AG04449 (cell line): ENCODE measurements around the gene KIF13A.

ENCODE experiments used
- CTCF ChIA-PET: fragments of 350-600 bp; formaldehyde crosslinking; extraction: SDS; loops from one replicate; lab custom pipeline; 2021; ENCODE audit warnings: antibody characterized with exemption; lab: Yijun Ruan, JAX
- POLR2A ChIA-PET: fragments of 400-600, 350-600 bp; formaldehyde crosslinking; extraction: SDS; loops from one replicate; lab custom pipeline; 2020; ENCODE audit warnings: antibody characterized with exemption, inconsistent platforms; lab: Yijun Ruan, JAX
- DNase-seq: peaks from one replicate; pipeline ENCODE4 v3.0.0-alpha.2; 2010; ENCODE audit warnings: low read depth, low spot score
- H3K4me3 ChIP-seq: 2 replicates; pipeline ENCODE4 v1.5.1; 2011; ENCODE audit warnings: low read depth, mild to moderate bottlenecking, control low read depth, low read length
- CTCF ChIP-seq: IDR thresholded peaks from one replicate; pipeline ENCODE4 v1.5.1; 2011; ENCODE audit warnings: mild to moderate bottlenecking, moderate library complexity, low read length, control low read depth, inconsistent platforms; ENCODE audit not compliant: insufficient read depth; ENCODE audit errors: missing control alignments

The KIF13A gene

GRCh38 chr6:17785094-17785787, 202.2 kb downstream of the KIF13A start:
- CTCF ChIA-PET, result interaction anchor here (0.9 to 1.2 kb wide), 3 partner anchors 10 to 20 kb away, joined by 3 to 4 read pairs (median 3); no protein-coding TSS in a partner anchor
- POLR2A ChIA-PET, result no interaction called here
- no peak overlapping the region for H3K4me3 ChIP-seq
- no peak for DNase-seq
- TF ChIP-seq CTCF, result no peak

GRCh38 chr6:17780061-17780460, 207.4 kb downstream of the KIF13A start:
- no peak for DNase-seq
- CTCF ChIA-PET, result interaction anchor here (1.0 to 2.4 kb wide), 2 partner anchors 24 to 35 kb away, joined by 3 to 18 read pairs; no protein-coding TSS in a partner anchor
- POLR2A ChIA-PET, result no interaction called here
- TF ChIP-seq CTCF, result no peak
- H3K4me3 ChIP-seq, result no peak overlapping the region

- H3K4me3 ChIP-seq, result no peak overlapping the region
- POLR2A ChIA-PET, result no interaction called here
- DNase-seq, result no peak
- no peak for TF ChIP-seq CTCF
- CTCF ChIA-PET, result no interaction called here
These were observed 215.8 kb downstream of the KIF13A start for GRCh38 chr6:17771609-17772008.

- DNase-seq, result no peak
- no peak for TF ChIP-seq CTCF
- ChIA-PET POLR2A (no interaction called here), CTCF (interaction anchor here (1.5 kb wide), 1 partner anchor 11 kb away, joined by 3 read pairs; no protein-coding TSS in a partner anchor)
- no peak overlapping the region for H3K4me3 ChIP-seq
These were observed 218.6 kb downstream of the KIF13A start for GRCh38 chr6:17768881-17769280.

GRCh38 chr6:17768388-17768787, 219.0 kb downstream of the KIF13A start:
- POLR2A ChIA-PET, result no interaction called here
- no peak overlapping the region for H3K4me3 ChIP-seq
- CTCF ChIA-PET, result interaction anchor here (1.5 kb wide), 1 partner anchor 10 kb away, joined by 3 read pairs; no protein-coding TSS in a partner anchor
- DNase-seq, result no peak
- no peak for TF ChIP-seq CTCF

GRCh38 chr6:17762651-17763050, 224.8 kb downstream of the KIF13A start:
- CTCF ChIA-PET, result interaction anchor here (1.5 kb wide), 1 partner anchor 606 kb away, joined by 3 read pairs; no protein-coding TSS in a partner anchor
- POLR2A ChIA-PET, result no interaction called here
- TF ChIP-seq CTCF, result no peak
- no peak overlapping the region for H3K4me3 ChIP-seq
- no peak for DNase-seq
